Sigmoid colon (tissue), 4 donors: ENCODE measurements around the gene CCDC69.

ENCODE experiments used
- POLR2AphosphoS5 ChIP-seq, 4 donors: sonication (generic); formaldehyde crosslinking; IDR thresholded peaks; one replicate each; pipeline ENCODE4 v1.6.1; 2017; ENCODE audit warnings: antibody characterized with exemption in 4 of 4
- TF ChIP-seq, protein P1 (sequence below), 4 experiments: fragments of 450-650 bp in 3 of 4; fragments of 200-600 bp in 1 of 4; IDR thresholded peaks; one replicate each; pipeline ENCODE4 v1.5.1; 2016 to 2019; ENCODE audit warnings: antibody characterized with exemption in 4 of 4, mild to moderate bottlenecking in 3 of 4, moderate library complexity in 2 of 4

DNA sequence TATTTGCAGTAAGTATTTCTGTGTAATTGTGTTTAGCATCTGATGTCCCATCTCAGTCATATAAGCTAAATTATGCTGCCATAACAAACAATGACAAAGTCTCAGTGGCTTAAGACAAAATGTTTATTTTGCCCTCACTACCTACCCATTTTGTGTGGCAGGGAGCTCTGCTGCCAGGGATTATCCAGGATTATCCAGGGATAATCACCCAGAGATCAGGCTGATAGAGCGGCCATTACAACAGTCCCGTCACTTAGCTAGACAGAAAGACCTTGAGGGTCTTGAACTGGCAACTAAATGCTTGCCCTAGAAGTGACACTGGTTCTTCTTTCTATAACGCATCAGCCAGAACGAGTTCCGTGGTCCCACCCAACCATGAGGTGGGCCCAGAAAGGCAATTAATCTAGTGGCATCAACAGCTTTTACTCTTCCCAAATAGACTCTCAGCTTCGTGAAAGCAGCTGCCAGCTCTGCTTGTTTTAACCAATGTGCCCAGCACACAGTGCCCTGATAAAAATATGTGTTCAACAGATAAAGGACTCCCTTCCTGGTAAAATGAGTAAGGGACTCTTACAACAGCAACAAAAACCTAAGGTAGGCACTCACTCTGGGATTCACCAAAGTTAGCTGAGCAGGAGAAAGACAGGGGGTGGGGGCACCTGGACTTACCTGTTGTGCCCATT lies 22.8 kb downstream of the CCDC69 start:
- TF ChIP-seq, protein P1, sequence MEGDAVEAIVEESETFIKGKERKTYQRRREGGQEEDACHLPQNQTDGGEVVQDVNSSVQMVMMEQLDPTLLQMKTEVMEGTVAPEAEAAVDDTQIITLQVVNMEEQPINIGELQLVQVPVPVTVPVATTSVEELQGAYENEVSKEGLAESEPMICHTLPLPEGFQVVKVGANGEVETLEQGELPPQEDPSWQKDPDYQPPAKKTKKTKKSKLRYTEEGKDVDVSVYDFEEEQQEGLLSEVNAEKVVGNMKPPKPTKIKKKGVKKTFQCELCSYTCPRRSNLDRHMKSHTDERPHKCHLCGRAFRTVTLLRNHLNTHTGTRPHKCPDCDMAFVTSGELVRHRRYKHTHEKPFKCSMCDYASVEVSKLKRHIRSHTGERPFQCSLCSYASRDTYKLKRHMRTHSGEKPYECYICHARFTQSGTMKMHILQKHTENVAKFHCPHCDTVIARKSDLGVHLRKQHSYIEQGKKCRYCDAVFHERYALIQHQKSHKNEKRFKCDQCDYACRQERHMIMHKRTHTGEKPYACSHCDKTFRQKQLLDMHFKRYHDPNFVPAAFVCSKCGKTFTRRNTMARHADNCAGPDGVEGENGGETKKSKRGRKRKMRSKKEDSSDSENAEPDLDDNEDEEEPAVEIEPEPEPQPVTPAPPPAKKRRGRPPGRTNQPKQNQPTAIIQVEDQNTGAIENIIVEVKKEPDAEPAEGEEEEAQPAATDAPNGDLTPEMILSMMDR (IDR thresholded peaks at IDR 0.05): no peak
- TF ChIP-seq POLR2AphosphoS5 (IDR thresholded peaks at IDR 0.05): no peak
